H1 (cell line): Measurements from ENCODE around the gene FXR1.

ENCODE experiments used
- ATF2 ChIP-seq: IDR thresholded peaks from 2 replicates; pipeline ENCODE4 v1.6.1; 2012; ENCODE audit warnings: low read length, inconsistent platforms
- CEBPB ChIP-seq: IDR thresholded peaks from 2 replicates; pipeline ENCODE4 v1.6.1; 2012; ENCODE audit warnings: low read depth, low read length
- CHD2 ChIP-seq: IDR thresholded peaks from 2 replicates; pipeline ENCODE4 v1.6.1; 2012; ENCODE audit warnings: low read length, improper control_type of control experiment
- CTCF ChIP-seq, 3 experiments: IDR thresholded peaks; 1 replicate in 2 of 3; 2 replicates in 1 of 3; pipeline versions ENCODE4 v1.5.1 to v1.6.1; 2011; ENCODE audit warnings: low read length in 3 of 3, mild to moderate bottlenecking in 3 of 3, inconsistent platforms in 2 of 3, low read depth in 1 of 3, moderate library complexity in 1 of 3; ENCODE audit not compliant: insufficient read depth in 1 of 3; ENCODE audit errors: control extremely low read depth in 1 of 3
- EZH2 ChIP-seq: fragments of 200-600 bp; sonication (generic); IDR thresholded peaks from 2 replicates; pipeline ENCODE4 v1.7.1; 2012; ENCODE audit warnings: low read depth, mild to moderate bottlenecking, moderate library complexity, low read length, inconsistent platforms; ENCODE audit not compliant: severe bottlenecking
- JUND ChIP-seq: IDR thresholded peaks from 2 replicates; pipeline ENCODE4 v1.6.1; 2011; ENCODE audit warnings: mild to moderate bottlenecking, improper control_type of control experiment, low read length
- NRF1 ChIP-seq: IDR thresholded peaks from 2 replicates; pipeline ENCODE4 v1.6.1; 2011; ENCODE audit warnings: mild to moderate bottlenecking, low read depth, low read length, improper control_type of control experiment
- POLR2A ChIP-seq, 2 experiments: IDR thresholded peaks; 1 replicate in 1 of 2; 2 replicates in 1 of 2; pipeline ENCODE4 v1.6.1; 2011; ENCODE audit warnings: low read depth in 2 of 2, low read length in 2 of 2, mild to moderate bottlenecking in 2 of 2; ENCODE audit errors: control extremely low read depth in 1 of 2
- POLR2AphosphoS5 ChIP-seq: IDR thresholded peaks from 2 replicates; pipeline ENCODE4 v1.6.1; 2011; ENCODE audit warnings: low read depth, low read length
- TEAD4 ChIP-seq: IDR thresholded peaks from 2 replicates; pipeline ENCODE4 v1.6.1; 2012; ENCODE audit warnings: low read depth, low read length, inconsistent platforms, mixed read lengths

GRCh38 chr3:180922242-180922641, 9.8 kb downstream of the FXR1 start:
- TF ChIP-seq CHD2 (no peak), CTCF (IDR thresholded peaks at IDR 0.05; ENCODE audit: control extremely low read depth in 1 of 3, insufficient read depth in 1 of 3, low read depth in 1 of 3, low read length in 3 of 3) (no peak), EZH2 (no peak), POLR2A (IDR thresholded peaks at IDR 0.05; ENCODE audit: control extremely low read depth in 1 of 2, low read depth in 2 of 2, low read length in 2 of 2) (no peak), CEBPB (no peak), TEAD4 (no peak), POLR2AphosphoS5 (no peak), ATF2 (no peak), NRF1 (no peak), JUND (no peak)
